WTC11 (cell line): ENCODE measurements around the gene AKT2. TPM values are rescaled to one million over a fixed set of nuclear protein-coding genes. Genes with fewer than 3 reads are reported as not detected.

Experiments
- ATAC-seq: fragments of 200-7000 bp; cut with Tn5 transposase; 2 replicates; pipeline ENCODE4 v1.10.0; 2021; ENCODE audit warnings: mild to moderate bottlenecking, moderate library complexity
- CTCF ChIA-PET: fragments of 300-600 bp; sonication (Branson Sonifier 250); formaldehyde crosslinking; loops from one replicate; lab custom pipeline; 2021; ENCODE audit warnings: antibody characterized with exemption; lab: Charles Lee
- POLR2A ChIA-PET: fragments of 350-600 bp; sonication (Branson Sonifier 250); formaldehyde crosslinking; loops from one replicate; lab custom pipeline; 2021; ENCODE audit warnings: antibody characterized with exemption; lab: Charles Lee
- DNase-seq: peaks from one replicate; pipeline ENCODE4 v3.0.0; 2021; ENCODE audit warnings: low spot score
- H3K27ac Mint-ChIP-seq: 2 replicates; pipeline ENCODE4 v1.8.0; 2021; ENCODE audit warnings: mixed read lengths
- H3K27me3 Mint-ChIP-seq: 2 replicates; pipeline ENCODE4 v1.8.0; 2021; ENCODE audit warnings: low read depth, mild to moderate bottlenecking, moderate library complexity, mixed read lengths
- H3K36me3 Mint-ChIP-seq: 2 replicates; pipeline ENCODE4 v1.8.0; 2021; ENCODE audit warnings: mixed read lengths
- H3K4me1 Mint-ChIP-seq: 2 replicates; pipeline ENCODE4 v1.8.0; 2022; ENCODE audit warnings: mixed read lengths
- H3K4me3 Mint-ChIP-seq: 2 replicates; pipeline ENCODE4 v1.8.0; 2021; ENCODE audit warnings: mild to moderate bottlenecking, moderate library complexity, mixed read lengths
- H3K9me3 Mint-ChIP-seq: 2 replicates; pipeline ENCODE4 v1.8.0; 2021; ENCODE audit warnings: mixed read lengths
- ARID4B ChIP-seq: sonication (generic); formaldehyde crosslinking; IDR thresholded peaks from 2 replicates; pipeline ENCODE4 v1.8.0; 2023; ENCODE audit warnings: missing genetic modification reagents, mild to moderate bottlenecking, borderline replicate concordance
- ATF3 ChIP-seq: sonication (generic); formaldehyde crosslinking; conservative IDR thresholded peaks from 2 replicates; pipeline ENCODE4 v1.8.1; 2022; ENCODE audit warnings: mild to moderate bottlenecking, missing genetic modification reagents
- CREM ChIP-seq: sonication (generic); formaldehyde crosslinking; IDR thresholded peaks from 2 replicates; pipeline ENCODE4 v1.8.1; 2022; ENCODE audit warnings: mild to moderate bottlenecking, missing genetic modification reagents, moderate library complexity
- IRF1 ChIP-seq: sonication (generic); formaldehyde crosslinking; IDR thresholded peaks from 2 replicates; pipeline ENCODE4 v1.8.0; 2023; ENCODE audit warnings: missing genetic modification reagents
- KAT7 ChIP-seq: sonication (generic); formaldehyde crosslinking; IDR thresholded peaks from 2 replicates; pipeline ENCODE4 v1.8.1; 2023; ENCODE audit warnings: missing genetic modification reagents, mild to moderate bottlenecking, borderline replicate concordance
- MXD4 ChIP-seq: fragments of 250-450 bp; sonication (Bioruptor Pico); IDR thresholded peaks from 2 replicates; pipeline ENCODE4 v1.8.0; 2021; ENCODE audit warnings: mild to moderate bottlenecking, moderate library complexity, borderline replicate concordance
- NFATC4 ChIP-seq: fragments of 250-450 bp; sonication (Bioruptor Pico); IDR thresholded peaks from 2 replicates; pipeline ENCODE4 v1.9.0; 2021; ENCODE audit warnings: mild to moderate bottlenecking
- NFYB ChIP-seq: sonication (generic); formaldehyde crosslinking; conservative IDR thresholded peaks from 2 replicates; pipeline ENCODE4 v1.8.0; 2022; ENCODE audit warnings: low read depth, missing genetic modification reagents
- NR3C1 ChIP-seq: sonication (generic); formaldehyde crosslinking; conservative IDR thresholded peaks from 2 replicates; pipeline ENCODE4 v1.8.1; 2023; ENCODE audit warnings: low read depth, mild to moderate bottlenecking, missing genetic modification reagents
- TEAD4 ChIP-seq: sonication (generic); formaldehyde crosslinking; IDR thresholded peaks from 2 replicates; pipeline ENCODE4 v1.8.0; 2022; ENCODE audit warnings: mild to moderate bottlenecking, missing genetic modification reagents
- ZBTB21 ChIP-seq: sonication (generic); formaldehyde crosslinking; IDR thresholded peaks from 2 replicates; pipeline ENCODE4 v1.8.1; 2023; ENCODE audit warnings: mild to moderate bottlenecking, missing genetic modification reagents, borderline replicate concordance
- ZMAT4 ChIP-seq: fragments of 250-450 bp; sonication (Bioruptor Pico); IDR thresholded peaks from 2 replicates; pipeline ENCODE4 v1.9.0; 2021; ENCODE audit warnings: mild to moderate bottlenecking
- ZNF121 ChIP-seq: sonication (generic); formaldehyde crosslinking; IDR thresholded peaks from 2 replicates; pipeline ENCODE4 v1.8.0; 2023; ENCODE audit warnings: missing genetic modification reagents
- ZNF263 ChIP-seq: sonication (generic); formaldehyde crosslinking; IDR thresholded peaks from 2 replicates; pipeline ENCODE4 v1.8.1; 2022; ENCODE audit warnings: low read depth, mild to moderate bottlenecking, moderate library complexity, missing genetic modification reagents
- ZNF425 ChIP-seq: fragments of 250-450 bp; sonication (Bioruptor Pico); conservative IDR thresholded peaks from 2 replicates; pipeline ENCODE4 v1.9.0; 2021; ENCODE audit warnings: mild to moderate bottlenecking
- total RNA-seq: library from RNA; stranded (reverse); gene quantifications from 3 replicates; pipeline ENCODE4 v1.2.3, GENCODE V29; 2021
- TF ChIP-seq, protein P1 (sequence below): sonication (generic); formaldehyde crosslinking; IDR thresholded peaks from 2 replicates; pipeline ENCODE4 v1.8.1; 2022; ENCODE audit warnings: mild to moderate bottlenecking, missing genetic modification reagents, moderate library complexity, borderline replicate concordance

Gene AKT2
- total RNA-seq, 1 experiment from 2014 or later, result 156 TPM

DNA sequence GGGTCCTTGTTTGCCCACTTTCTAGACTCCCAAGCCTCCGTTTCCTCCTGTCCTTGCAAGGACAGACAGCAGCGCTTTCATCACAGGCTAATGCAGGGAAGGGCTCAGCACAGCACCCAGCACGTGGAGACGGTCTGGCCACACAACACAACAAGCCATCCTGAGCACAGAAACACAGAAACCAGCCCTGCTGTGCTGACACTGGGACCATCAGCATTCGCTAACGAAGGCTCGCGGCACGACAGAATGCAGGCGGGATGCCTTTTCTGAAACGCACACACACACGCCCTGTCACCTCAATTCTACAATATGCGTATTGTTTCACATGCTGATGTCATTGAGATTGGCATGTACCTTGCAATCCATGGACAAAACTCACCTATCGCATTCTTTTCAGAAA is 12.9 kb downstream of the AKT2 start (continued):
- TF ChIP-seq ZNF425 (CRISPR knock-in tag) (no peak), ARID4B (CRISPR knock-in tag) (no peak), ZNF263 (no peak)

- ChIA-PET POLR2A (no interaction called here), CTCF (interaction anchor here (1.2 to 2.6 kb wide), 2 partner anchors 36 to 54 kb away, joined by 3 to 18 read pairs; partner anchors contain the start of gene TTC9B)
- DNase-seq, result no peak
- TF ChIP-seq MXD4, result no peak
- TF ChIP-seq ZMAT4 (CRISPR knock-in tag), result no peak
- TF ChIP-seq TEAD4 (CRISPR knock-in tag), result no peak
- TF ChIP-seq ZNF121 (CRISPR knock-in tag), result no peak
- no peak for TF ChIP-seq ATF3 (CRISPR knock-in tag)
- no peak for TF ChIP-seq KAT7
- no peak for TF ChIP-seq IRF1
- no peak for TF ChIP-seq NR3C1 (CRISPR knock-in tag)
- TF ChIP-seq, protein P1, sequence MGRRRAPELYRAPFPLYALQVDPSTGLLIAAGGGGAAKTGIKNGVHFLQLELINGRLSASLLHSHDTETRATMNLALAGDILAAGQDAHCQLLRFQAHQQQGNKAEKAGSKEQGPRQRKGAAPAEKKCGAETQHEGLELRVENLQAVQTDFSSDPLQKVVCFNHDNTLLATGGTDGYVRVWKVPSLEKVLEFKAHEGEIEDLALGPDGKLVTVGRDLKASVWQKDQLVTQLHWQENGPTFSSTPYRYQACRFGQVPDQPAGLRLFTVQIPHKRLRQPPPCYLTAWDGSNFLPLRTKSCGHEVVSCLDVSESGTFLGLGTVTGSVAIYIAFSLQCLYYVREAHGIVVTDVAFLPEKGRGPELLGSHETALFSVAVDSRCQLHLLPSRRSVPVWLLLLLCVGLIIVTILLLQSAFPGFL, result no peak
- TF ChIP-seq ZBTB21, result no peak
- no peak for TF ChIP-seq CREM (CRISPR knock-in tag)
- TF ChIP-seq NFATC4 (CRISPR knock-in tag), result no peak
- TF ChIP-seq NFYB, result no peak
- H3K4me1 Mint-ChIP-seq, result peaks cover 37% of the 10 kb centered on the region
- H3K4me3 Mint-ChIP-seq, result no peak overlapping the region
- H3K27ac Mint-ChIP-seq, result no peak overlapping the region
- ATAC-seq, result no peak
- H3K27me3 Mint-ChIP-seq, result no peaks in the 10 kb centered on the region
- no peaks in the 10 kb centered on the region for H3K9me3 Mint-ChIP-seq
- no peaks in the 10 kb centered on the region for H3K36me3 Mint-ChIP-seq
Measured at GRCh38 chr19:40271706-40272105, 13.4 kb downstream of the AKT2 start.
